Osteocyte (in vitro differentiated cells): ENCODE results near the gene SH3RF3. TPM values are rescaled to one million over a fixed set of nuclear protein-coding genes. Genes with fewer than 3 reads are reported as not detected.

ENCODE experiments used
- DNase-seq: peaks from one replicate; pipeline ENCODE4 v3.0.0; 2021; ENCODE audit warnings: mixed read lengths; ENCODE audit not compliant: unreplicated experiment; ENCODE audit errors: extremely low spot score
- H3K27ac Mint-ChIP-seq: one replicate; pipeline ENCODE4 v1.8.0; 2021; ENCODE audit warnings: mild to moderate bottlenecking, mixed read lengths; ENCODE audit not compliant: unreplicated experiment
- H3K27me3 Mint-ChIP-seq: one replicate; pipeline ENCODE4 v1.8.0; 2021; ENCODE audit warnings: mixed read lengths; ENCODE audit not compliant: unreplicated experiment
- H3K36me3 Mint-ChIP-seq: one replicate; pipeline ENCODE4 v1.8.0; 2021; ENCODE audit warnings: mixed read lengths; ENCODE audit not compliant: unreplicated experiment
- H3K4me1 Mint-ChIP-seq: one replicate; pipeline ENCODE4 v1.8.0; 2021; ENCODE audit warnings: mixed read lengths; ENCODE audit not compliant: unreplicated experiment
- H3K4me3 Mint-ChIP-seq: one replicate; pipeline ENCODE4 v1.8.0; 2021; ENCODE audit warnings: mild to moderate bottlenecking, moderate library complexity, mixed read lengths; ENCODE audit not compliant: unreplicated experiment
- H3K9me3 Mint-ChIP-seq: one replicate; pipeline ENCODE4 v1.8.0; 2021; ENCODE audit warnings: mixed read lengths; ENCODE audit not compliant: unreplicated experiment
- CTCF ChIP-seq: fragments of 200-600 bp; sonication (generic); IDR thresholded peaks from 2 replicates; pipeline ENCODE4 v1.5.0; 2021; ENCODE audit warnings: antibody characterized with exemption, mild to moderate bottlenecking, moderate library complexity
- total RNA-seq: library from RNA; stranded (reverse); gene quantifications from 2 replicates; pipeline ENCODE4 v1.2.1, GENCODE V29; 2021

Gene SH3RF3
- total RNA-seq, 1 donor from 2014 or later = 79.4 TPM

DNA sequence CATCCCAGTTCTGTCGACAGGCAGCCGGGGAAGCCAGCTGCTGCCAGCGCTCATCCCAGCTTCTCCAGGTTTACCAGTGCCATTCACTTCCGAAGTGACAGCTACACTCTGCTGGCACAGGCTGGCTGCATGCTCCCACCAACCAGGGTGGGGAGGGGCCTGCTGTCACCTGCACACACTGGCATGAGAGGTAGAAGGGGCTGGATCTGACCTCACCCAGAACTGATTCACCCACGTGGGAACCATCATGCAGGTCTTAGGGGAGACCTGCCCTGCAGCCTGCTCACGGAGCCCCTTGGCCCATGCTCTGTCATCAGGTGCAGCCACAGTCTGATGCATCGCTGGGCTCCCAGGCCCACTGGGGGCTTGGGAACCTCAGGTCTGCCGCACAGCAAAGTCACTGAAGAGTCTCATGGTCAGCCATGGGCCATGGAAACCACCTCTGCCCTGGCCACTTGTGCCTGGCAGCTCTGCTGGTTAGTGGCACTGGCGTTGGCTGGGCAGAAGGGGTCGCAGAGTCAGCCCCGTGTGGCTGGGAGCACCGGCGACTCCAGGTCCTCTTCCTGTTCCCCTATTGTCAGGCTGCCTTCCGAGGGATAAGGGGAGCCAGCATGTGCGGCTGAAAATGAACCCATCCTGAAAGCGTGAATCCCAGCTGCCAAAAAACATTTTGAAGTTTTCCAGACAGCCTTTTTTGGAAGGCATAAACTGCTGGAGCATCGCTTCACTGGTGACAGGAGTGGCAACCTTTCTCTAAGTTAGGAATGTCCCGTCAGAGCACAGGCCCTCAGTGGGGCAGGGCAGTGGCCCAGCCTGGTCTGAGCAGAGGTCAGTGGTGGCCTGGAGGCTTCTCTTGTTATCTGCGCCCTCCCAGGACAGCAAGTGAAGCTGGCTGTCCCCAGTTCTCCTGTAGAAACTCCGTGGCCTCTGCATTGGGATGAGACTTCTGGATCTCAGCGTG lies 327.0 kb downstream of the SH3RF3 start:
- Mint-ChIP-seq H3K36me3 (peaks cover 62% of the 10 kb centered on the region), H3K9me3 (no peaks in the 10 kb centered on the region), H3K27me3 (no peaks in the 10 kb centered on the region), H3K27ac (peak overlapping the region; percentile 91), H3K4me1 (peaks cover 73% of the 10 kb centered on the region), H3K4me3 (no peak overlapping the region)
- no peak for DNase-seq
- TF ChIP-seq CTCF = no peak

- Mint-ChIP-seq H3K27ac (peak overlapping the region; percentile 91), H3K4me3 (no peak overlapping the region), H3K36me3 (peaks cover 59% of the 10 kb centered on the region), H3K4me1 (peaks cover 70% of the 10 kb centered on the region), H3K27me3 (no peaks in the 10 kb centered on the region), H3K9me3 (no peaks in the 10 kb centered on the region)
- DNase-seq = no peak
- TF ChIP-seq CTCF = no peak
Observed at GRCh38 chr2:109456776-109457175, 327.8 kb downstream of the SH3RF3 start.

DNA sequence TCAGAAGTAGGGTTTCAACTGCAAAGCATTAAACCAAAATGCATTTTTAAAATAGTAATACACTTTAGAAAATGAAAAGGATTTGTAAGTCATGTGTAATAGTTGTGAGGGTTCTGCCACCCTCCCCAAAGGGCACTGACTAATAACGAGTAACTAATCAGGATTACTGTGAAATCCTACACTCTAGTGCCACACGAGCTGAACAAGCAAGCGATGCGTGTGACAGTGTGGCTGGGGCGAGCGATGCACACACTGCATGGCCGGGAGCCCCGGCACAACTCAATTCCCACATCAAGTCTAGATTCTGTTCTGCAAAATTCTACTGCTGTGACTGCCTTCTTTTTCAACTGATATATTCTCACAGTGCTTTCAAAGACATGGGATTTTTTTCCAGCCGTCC lies 328.4 kb downstream of the SH3RF3 start:
- no peak for TF ChIP-seq CTCF
- Mint-ChIP-seq H3K9me3 (no peaks in the 10 kb centered on the region), H3K4me1 (peaks cover 64% of the 10 kb centered on the region), H3K36me3 (peaks cover 56% of the 10 kb centered on the region), H3K27me3 (no peaks in the 10 kb centered on the region), H3K27ac (peak overlapping the region; percentile 91), H3K4me3 (no peak overlapping the region)
- no peak for DNase-seq

GRCh38 chr2:109457794-109458193 lies 328.8 kb downstream of the SH3RF3 start:
- TF ChIP-seq CTCF = peak; percentile 21
- H3K36me3 Mint-ChIP-seq = peaks cover 56% of the 10 kb centered on the region
- DNase-seq = no peak
- no peaks in the 10 kb centered on the region for H3K27me3 Mint-ChIP-seq
- no peaks in the 10 kb centered on the region for H3K9me3 Mint-ChIP-seq
- peaks cover 65% of the 10 kb centered on the region for H3K4me1 Mint-ChIP-seq
- peak overlapping the region; percentile 91 for H3K27ac Mint-ChIP-seq
- no peak overlapping the region for H3K4me3 Mint-ChIP-seq

DNA sequence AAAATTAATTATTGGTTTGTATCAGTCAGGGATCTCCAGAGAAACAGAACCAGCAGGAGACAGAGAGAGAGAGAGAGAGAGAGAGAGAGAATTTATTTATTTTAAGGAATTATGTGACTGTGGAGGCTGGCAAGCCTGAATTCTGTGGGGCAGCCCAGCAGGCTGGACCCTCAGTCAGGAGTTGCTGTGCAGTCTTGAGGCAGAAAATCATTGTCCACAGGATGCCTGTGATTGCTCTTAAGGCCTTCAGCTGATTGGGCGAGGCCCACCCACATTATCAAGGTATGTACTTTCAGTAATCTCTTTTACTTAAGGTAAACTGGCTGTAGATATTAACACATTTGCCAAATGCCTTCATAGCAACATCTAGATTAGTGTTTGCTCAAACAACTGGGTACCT lies 329.5 kb downstream of the SH3RF3 start:
- no peak for TF ChIP-seq CTCF
- Mint-ChIP-seq H3K4me1 (peaks cover 71% of the 10 kb centered on the region), H3K27ac (peak overlapping the region; percentile 91), H3K36me3 (peaks cover 55% of the 10 kb centered on the region), H3K9me3 (no peaks in the 10 kb centered on the region), H3K27me3 (no peaks in the 10 kb centered on the region), H3K4me3 (no peak overlapping the region)
- no peak for DNase-seq
